GM21717 (cell line): ENCODE measurements around the gene EBLN2.
A peak's percentile ranks its signal among the peaks of the same experiment; 100 is the strongest.
"Not testable (repeated sequence)": the region's sequence is repeated elsewhere in the genome, so short reads cannot be mapped to it uniquely, and the experiment has no call there.

Experiments used
- ATAC-seq: cut with Tn5 transposase; IDR thresholded peaks from one replicate; pipeline ENCODE4 v1.9.1; 2021; ENCODE audit warnings: mild to moderate bottlenecking, moderate library complexity; ENCODE audit not compliant: unreplicated experiment

Gene EBLN2

GRCh38 chr3:73056845-73057150 lies 4.7 kb upstream of the EBLN2 start:
- no peak for ATAC-seq

DNA sequence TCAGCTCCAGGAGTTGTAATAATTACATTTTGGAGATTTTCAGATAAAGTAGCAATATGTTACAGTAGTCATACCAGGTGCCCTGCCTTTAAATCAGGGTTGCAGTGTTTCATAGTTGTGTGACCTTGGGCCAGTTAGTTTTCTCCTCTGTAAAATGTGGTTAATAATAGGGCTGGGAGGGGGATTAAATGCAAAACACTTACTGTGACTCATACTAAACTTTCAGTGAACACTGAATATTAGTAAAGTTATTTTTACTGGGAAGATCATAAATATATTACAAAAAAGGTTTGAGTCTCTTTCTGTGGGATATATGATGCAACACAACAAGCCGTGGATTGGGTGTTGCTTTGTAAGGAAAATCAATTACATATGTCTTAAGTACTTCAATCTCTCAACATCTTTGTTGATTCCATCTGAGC lies 1.1 kb upstream of the EBLN2 start:
- no peak for ATAC-seq

- not testable (repeated sequence) for ATAC-seq
Measured at GRCh38 chr3:73066243-73066642, 4.8 kb downstream of the EBLN2 start.

GRCh38 chr3:73068419-73068818 lies 7.0 kb downstream of the EBLN2 start:
- ATAC-seq, result no peak

- ATAC-seq, result no peak
Measured at GRCh38 chr3:73069187-73069586, 7.7 kb downstream of the EBLN2 start.

DNA sequence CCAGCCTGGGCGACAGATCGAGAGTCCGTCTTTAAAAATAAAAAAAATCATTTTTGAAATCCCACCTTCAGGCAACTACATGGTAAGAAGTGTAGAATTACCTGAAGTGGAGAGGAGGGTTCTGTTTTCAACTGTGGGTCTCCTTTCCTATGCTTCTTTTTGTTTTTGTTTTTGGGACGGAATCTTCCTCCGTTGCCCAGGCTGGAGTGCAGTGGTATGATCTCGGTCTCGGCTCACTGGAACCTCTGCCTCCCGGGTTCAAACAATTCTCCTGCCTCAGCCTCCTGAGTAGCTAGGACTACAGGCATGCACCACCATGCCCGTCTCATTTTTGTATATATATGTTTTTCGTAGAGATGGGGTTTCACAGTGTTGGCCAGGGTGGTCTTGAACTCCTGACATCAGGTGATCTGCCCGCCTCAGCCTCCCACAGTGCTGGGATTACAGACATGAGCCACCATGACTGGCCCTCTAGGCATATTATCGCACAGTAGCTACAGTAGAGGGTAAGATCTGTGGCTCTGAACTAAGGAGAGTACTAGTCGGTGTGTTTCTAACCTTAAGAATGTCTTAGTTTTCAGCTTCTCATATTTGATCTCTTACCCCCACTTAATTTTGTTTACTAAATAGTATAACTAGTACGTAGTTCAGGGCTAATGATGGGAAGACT lies 8.5 kb downstream of the EBLN2 start:
- no peak for ATAC-seq

- ATAC-seq, result no peak
Measured at GRCh38 chr3:73070675-73071575, 9.5 kb downstream of the EBLN2 start.

- ATAC-seq, result no peak
Measured at GRCh38 chr3:73071952-73072351, 10.5 kb downstream of the EBLN2 start.

- no peak for ATAC-seq
Measured at GRCh38 chr3:73072634-73073033, 11.2 kb downstream of the EBLN2 start.

- no peak for ATAC-seq
Measured at GRCh38 chr3:73073091-73073707, 11.7 kb downstream of the EBLN2 start.

DNA sequence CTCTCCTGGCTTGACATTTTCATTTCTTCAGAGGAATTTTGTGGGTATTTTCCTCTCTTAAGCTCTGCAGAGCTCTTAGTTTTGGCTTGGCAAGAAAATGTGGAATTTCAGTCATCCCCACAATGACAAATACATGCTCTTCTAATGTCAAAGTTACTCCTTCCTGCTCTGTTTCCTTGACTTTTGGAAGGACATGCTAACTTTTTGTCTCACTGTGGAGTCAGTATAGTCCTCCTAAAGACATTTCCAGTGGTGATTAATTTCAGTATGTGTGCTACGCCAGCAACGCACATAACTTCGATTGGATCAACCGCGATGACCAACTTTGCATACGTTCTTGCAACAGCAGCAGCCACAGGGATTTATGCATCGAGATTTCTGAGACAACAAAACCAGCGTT lies 13.3 kb downstream of the EBLN2 start:
- ATAC-seq, result no peak

DNA sequence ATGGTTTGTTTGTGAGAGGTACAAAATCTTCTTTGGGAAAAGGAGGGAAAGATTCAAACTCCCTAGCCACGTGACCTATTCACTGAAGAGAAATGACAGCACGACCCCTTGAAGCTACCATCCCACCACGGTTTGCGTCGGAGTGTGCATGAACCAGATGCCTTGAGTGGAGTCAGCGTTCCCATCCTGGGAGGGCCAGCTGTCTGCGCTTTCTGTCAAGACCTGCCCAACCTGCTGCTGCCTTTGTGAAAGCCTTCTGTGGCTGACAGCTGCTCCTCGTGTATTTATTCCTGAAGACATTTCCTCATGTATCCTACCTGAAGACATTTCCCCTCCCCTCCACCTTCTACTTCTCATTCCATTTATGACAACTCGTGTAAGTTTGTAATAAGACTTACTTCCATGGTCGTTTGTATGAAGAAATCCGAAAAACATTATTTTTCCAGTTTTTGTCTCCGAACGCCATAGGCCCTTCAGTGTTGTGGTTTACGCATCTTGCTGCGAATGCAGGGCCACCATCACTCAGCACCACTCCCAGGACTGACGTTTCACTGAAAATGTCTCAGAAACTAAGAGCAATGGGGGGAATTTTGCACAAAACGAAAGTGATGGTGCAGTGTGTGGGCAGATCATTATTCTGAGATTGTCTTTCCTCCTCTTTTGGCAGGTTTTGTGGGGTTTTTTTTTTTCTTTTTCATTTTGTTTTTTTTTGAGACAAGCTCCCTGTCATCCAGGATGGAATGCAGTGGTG lies 18.9 kb downstream of the EBLN2 start:
- ATAC-seq, result peak; percentile 81

- ATAC-seq, result peak; percentile 10
Measured at GRCh38 chr3:73081140-73081539, 19.7 kb downstream of the EBLN2 start.

GRCh38 chr3:73084170-73084569 lies 22.7 kb downstream of the EBLN2 start:
- ATAC-seq, result no peak

DNA sequence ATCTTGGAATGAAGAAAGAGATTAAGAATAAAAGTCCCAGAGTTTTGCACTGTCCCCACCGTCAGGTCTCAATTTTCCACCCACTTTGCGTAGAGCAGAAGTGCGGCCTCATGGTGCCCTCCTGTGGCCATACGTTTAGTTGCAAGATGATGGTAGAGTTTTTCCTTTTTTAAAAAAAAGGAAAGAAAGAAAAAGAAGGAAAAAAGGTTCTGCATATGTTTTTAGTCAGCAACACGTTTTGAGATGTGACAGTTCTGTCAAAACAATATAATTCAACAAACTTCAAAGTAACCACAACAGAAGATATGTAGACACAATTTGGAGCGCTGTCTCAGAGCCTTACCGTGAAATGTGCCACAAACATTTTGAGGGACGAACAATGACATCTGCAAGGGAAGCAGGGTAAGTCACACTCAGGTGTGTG lies 24.6 kb downstream of the EBLN2 start:
- ATAC-seq, result no peak

GRCh38 chr3:73094129-73094528 lies 32.7 kb downstream of the EBLN2 start:
- ATAC-seq, result no peak

- no peak for ATAC-seq
Measured at GRCh38 chr3:73094951-73095350, 33.5 kb downstream of the EBLN2 start.

GRCh38 chr3:73096169-73096568 lies 34.7 kb downstream of the EBLN2 start:
- no peak for ATAC-seq

DNA sequence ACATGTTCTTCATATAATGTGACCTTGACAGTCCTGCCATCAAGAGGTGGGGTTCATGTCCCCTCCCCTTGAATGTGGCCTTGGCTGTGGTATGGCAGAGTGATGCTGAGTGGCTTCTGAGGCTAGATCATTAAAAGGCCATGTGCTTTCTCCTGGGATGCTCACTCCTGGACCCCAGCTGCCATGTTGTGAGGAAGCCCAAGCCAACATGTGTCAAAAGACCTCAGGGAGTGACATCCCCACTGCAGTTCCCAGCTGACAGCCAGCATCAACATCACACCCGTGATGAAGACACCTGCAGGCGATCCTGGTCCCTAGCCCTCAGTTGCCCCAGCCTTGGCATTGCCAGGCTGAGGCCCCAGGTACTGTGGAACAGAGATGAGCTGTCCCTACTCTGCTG lies 36.6 kb downstream of the EBLN2 start:
- no peak for ATAC-seq

GRCh38 chr3:73098873-73099272 lies 37.4 kb downstream of the EBLN2 start:
- ATAC-seq, result no peak
